ENCODE measurements around the gene MYOG.
A peak's percentile ranks its signal among the peaks of the same experiment; 100 is the strongest.

The MYOG gene

DNA sequence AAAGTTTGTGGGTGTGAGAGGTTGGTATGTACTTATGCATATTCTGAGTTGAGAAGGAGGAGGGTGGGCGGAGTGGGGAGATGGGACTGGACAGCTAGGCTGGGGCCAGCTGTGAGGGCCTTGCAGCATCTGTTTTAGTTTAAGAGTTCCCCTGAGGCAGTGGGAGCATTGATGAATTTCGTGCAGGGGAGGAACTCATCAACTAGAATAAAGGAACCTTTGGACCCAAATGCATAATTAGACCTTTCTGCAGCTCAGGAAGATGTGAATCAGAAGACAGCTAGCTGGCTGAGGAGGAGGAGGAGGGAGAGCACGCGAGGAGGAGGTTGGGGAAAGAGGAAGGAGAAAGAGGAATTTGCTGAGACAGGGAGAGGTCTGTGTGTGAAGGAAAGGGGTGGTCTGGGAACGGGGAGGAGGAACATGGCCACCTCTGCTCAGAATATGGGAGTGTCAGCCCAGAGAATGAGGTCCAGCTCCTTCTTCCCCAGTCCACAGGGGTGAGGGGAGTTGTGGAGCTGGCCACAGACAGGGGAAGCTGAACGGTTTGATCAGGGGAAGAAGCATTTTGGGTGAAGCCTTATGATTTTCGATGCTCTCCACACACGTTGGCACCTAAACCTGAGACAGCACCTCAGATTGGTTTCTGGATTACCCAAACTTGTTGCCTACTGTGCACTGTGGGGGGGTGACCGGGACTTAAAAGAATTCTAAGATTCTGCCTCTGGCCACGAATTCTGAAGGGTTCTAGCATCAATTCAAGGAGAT, 27.7 kb downstream of the MYOG start:
- peak overlapping the region; percentile 4 for H3K27ac Mint-ChIP-seq
- no peak overlapping the region for H3K4me3 Mint-ChIP-seq
- peaks cover 9% of the 10 kb centered on the region for H3K9me3 Mint-ChIP-seq
- DNase-seq, result no peak
- H3K27me3 Mint-ChIP-seq (ENCODE audit: low read depth, poor library complexity), result peaks cover under 1% of the 10 kb centered on the region
- TF ChIP-seq, protein P1, sequence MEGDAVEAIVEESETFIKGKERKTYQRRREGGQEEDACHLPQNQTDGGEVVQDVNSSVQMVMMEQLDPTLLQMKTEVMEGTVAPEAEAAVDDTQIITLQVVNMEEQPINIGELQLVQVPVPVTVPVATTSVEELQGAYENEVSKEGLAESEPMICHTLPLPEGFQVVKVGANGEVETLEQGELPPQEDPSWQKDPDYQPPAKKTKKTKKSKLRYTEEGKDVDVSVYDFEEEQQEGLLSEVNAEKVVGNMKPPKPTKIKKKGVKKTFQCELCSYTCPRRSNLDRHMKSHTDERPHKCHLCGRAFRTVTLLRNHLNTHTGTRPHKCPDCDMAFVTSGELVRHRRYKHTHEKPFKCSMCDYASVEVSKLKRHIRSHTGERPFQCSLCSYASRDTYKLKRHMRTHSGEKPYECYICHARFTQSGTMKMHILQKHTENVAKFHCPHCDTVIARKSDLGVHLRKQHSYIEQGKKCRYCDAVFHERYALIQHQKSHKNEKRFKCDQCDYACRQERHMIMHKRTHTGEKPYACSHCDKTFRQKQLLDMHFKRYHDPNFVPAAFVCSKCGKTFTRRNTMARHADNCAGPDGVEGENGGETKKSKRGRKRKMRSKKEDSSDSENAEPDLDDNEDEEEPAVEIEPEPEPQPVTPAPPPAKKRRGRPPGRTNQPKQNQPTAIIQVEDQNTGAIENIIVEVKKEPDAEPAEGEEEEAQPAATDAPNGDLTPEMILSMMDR (IDR thresholded peaks at IDR 0.05), result no peak
- H3K4me1 Mint-ChIP-seq, result peaks cover 57% of the 10 kb centered on the region
- H3K36me3 Mint-ChIP-seq (ENCODE audit: low read depth), result peaks cover 66% of the 10 kb centered on the region

DNA sequence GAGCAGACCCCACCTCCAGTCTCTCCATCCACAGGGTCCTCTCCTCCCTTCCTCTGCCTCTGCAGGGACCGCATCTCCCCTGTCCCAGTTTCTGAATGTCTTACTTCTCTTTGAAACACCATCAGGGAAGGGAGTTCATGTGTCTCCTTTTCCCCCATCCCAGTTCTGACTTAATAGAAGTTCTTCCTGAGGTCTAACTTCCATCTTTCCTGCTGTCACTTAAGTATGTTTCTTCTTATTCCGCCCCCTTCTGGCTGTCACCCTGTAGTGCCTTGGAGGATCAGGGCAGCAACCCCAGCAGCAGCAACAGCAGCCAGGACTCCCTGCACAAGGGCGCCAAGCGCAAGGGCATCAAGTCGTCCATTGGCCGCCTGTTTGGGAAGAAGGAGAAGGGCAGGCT, 29.3 kb downstream of the MYOG start:
- peaks cover 4% of the 10 kb centered on the region for H3K9me3 Mint-ChIP-seq
- H3K27me3 Mint-ChIP-seq (ENCODE audit: low read depth, poor library complexity), result no peaks in the 10 kb centered on the region
- TF ChIP-seq, protein P1 (IDR thresholded peaks at IDR 0.05), result no peak
- no peak overlapping the region for H3K4me3 Mint-ChIP-seq
- H3K36me3 Mint-ChIP-seq (ENCODE audit: low read depth), result peaks cover 54% of the 10 kb centered on the region
- peaks cover 59% of the 10 kb centered on the region for H3K4me1 Mint-ChIP-seq
- DNase-seq, result no peak
- peak overlapping the region; percentile 75 for H3K27ac Mint-ChIP-seq

DNA sequence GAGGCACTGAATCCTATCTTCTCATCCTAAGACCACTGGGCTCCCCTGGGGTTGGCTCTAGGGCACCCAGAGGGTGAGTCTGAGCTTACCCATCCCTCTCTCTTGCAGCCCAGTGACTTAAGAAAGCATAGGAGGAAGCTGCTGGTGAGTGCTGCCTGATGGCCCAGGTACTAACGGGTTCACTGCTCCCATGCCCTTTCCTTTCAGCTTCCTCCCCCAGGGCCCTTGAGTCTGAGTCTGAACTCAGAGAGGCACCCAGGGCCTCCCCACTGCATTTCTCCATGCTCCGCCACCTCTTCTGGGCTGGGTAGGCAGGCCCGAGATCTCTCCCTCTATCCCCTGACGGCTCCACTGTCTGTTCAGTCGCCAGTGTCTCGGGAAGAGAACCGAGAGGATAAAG, 29.8 kb downstream of the MYOG start:
- H3K27ac Mint-ChIP-seq, result peak overlapping the region; percentile 75
- peaks cover 4% of the 10 kb centered on the region for H3K9me3 Mint-ChIP-seq
- H3K36me3 Mint-ChIP-seq (ENCODE audit: low read depth), result peaks cover 54% of the 10 kb centered on the region
- TF ChIP-seq, protein P1 (IDR thresholded peaks at IDR 0.05), result no peak
- peak overlapping the region; percentile 42 for H3K4me3 Mint-ChIP-seq
- H3K4me1 Mint-ChIP-seq, result peaks cover 64% of the 10 kb centered on the region
- no peaks in the 10 kb centered on the region for H3K27me3 Mint-ChIP-seq (ENCODE audit: low read depth, poor library complexity)
- DNase-seq, result no peak

DNA sequence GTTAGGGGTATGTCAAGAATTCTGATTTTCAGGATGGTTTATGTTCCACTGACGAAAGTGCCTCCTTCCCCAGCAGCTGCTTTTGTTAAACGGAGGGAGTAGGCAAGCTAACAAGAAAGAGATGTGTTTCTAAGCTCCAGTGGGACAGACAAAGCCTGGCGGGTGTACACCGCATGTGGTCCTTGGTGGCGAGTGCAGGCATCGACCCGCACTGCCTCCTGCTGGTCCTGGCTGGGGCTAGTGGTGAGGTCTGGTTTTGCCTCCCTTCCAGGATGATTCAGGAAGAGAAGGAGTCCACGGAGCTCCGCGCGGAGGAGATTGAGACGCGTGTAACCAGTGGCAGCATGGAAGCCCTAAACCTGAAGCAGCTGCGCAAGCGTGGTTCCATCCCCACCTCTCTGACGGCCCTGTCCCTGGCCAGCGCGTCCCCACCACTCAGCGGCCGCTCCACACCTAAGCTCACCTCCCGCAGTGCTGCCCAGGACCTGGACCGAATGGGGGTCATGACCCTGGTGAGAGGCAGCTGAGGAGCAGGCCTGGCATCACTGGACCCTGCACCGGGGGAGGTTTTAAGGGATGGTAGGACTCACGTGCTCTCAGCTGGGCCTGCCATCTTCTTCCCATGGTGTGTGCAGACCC, 30.5 kb downstream of the MYOG start:
- Mint-ChIP-seq H3K27me3 (ENCODE audit: low read depth, poor library complexity) (no peaks in the 10 kb centered on the region), H3K4me1 (peaks cover 64% of the 10 kb centered on the region), H3K27ac (peak overlapping the region; percentile 75), H3K4me3 (no peak overlapping the region), H3K36me3 (ENCODE audit: low read depth) (peaks cover 54% of the 10 kb centered on the region), H3K9me3 (no peaks in the 10 kb centered on the region)
- DNase-seq, result no peak
- TF ChIP-seq, protein P1 (IDR thresholded peaks at IDR 0.05), result no peak

DNA sequence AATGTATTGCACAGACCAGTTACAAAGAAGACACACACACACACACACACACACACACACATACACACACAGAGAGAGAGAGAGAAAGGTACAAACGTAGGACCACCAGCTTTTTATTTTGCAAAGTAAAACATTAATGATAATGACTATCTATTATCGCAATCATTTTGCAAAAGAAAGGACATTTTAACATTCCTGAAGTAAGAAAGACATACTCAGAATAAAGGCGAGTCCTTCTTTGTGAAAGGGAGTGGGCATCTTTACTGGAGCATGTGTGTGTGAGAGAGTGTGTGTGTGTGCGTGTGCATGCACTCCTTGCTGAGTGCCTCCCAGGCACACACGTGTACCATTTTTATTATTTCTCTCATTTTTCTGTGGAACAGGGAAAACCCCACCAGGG, 31.2 kb downstream of the MYOG start:
- Mint-ChIP-seq H3K4me3 (no peak overlapping the region), H3K27me3 (ENCODE audit: low read depth, poor library complexity) (no peaks in the 10 kb centered on the region)
- TF ChIP-seq, protein P1 (IDR thresholded peaks at IDR 0.05), result no peak

More for the DNA sequence above, 31.2 kb downstream of the MYOG start:
- H3K27ac Mint-ChIP-seq, result no peak overlapping the region
- peaks cover 52% of the 10 kb centered on the region for H3K36me3 Mint-ChIP-seq (ENCODE audit: low read depth)
- DNase-seq, result no peak
- H3K9me3 Mint-ChIP-seq, result no peaks in the 10 kb centered on the region
- peaks cover 64% of the 10 kb centered on the region for H3K4me1 Mint-ChIP-seq

Measured in nephron progenitor cell (in vitro differentiated cells).